ENCODE results near the gene QRFP.

- TF ChIP-seq CTCF (conservative IDR thresholded peaks at IDR 0.05 in 1 of 2, IDR thresholded peaks at IDR 0.05 in 1 of 2; ENCODE audit: low read depth in 1 of 2, low read length in 2 of 2), result no peak
- TF ChIP-seq EZH2 (IDR thresholded peaks at IDR 0.05; ENCODE audit: low read length, missing control alignments), result no peak
These were observed 27.2 kb upstream of the QRFP start for GRCh38 chr9:130923611-130924447.

Data from fibroblast of lung (primary cell).